HG02763 (cell line): ENCODE measurements around the gene WDR45.

Experiments used
- ATAC-seq: cut with Tn5 transposase; IDR thresholded peaks from one replicate; pipeline ENCODE4 v1.9.1; 2021; ENCODE audit warnings: mild to moderate bottlenecking, moderate library complexity; ENCODE audit not compliant: unreplicated experiment

The WDR45 gene

DNA sequence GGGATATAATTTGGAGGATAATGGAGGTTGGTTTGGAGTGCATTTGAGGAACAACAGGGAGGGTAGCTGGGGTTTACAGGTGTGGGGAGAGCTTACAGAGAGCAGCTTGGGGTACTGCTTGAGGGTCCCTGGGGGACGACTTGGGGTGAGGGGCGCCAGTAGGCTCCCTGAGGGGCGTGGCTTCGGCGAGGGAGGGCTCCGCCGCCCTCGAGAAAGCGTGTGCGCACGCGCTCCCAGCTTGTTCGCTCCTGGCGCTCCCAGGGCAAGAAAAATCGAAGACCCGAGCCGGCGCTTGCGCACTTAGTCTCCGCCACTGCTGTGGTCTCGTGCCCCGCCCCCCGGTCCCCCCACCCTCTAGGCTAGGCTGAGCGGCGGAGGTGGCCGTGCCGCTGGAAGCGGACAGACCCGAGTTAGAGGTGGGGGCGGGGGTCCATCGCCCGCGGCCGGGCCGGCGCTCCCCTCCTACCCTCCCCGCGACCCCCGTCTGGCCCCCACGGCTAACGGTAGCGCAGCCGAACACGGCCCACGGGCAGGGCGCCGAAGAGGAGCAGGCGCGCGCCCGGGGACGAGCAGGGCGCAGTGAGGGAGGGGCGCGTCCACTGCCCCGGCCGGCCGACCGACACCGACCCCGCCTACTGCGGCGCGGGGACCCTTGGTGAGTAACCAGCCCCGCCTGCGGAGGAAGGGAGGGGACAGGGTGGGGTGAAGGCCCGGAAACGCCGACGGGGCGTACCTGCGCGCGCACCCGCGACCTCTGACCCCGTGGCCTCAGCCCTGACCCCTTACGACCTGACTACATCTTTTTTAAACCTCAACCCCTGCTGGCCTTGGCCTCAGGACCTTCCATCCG, 26.2 kb downstream of the WDR45 start:
- no peak for ATAC-seq

DNA sequence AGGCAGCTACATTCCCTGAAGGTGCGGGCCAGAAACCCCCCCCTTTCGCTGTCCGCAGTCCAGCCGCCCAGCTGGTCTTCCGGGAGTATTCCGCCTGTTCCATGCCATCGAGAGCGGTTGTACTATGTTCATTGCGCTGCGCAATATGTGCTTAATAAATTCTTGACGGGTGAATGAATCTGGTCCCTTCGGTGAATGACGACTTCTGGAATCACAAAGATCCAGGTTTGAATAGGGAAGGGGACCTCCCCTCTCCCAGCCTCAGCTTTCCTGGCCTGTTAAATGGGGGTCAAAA, 35.8 kb downstream of the WDR45 start:
- no peak for ATAC-seq

DNA sequence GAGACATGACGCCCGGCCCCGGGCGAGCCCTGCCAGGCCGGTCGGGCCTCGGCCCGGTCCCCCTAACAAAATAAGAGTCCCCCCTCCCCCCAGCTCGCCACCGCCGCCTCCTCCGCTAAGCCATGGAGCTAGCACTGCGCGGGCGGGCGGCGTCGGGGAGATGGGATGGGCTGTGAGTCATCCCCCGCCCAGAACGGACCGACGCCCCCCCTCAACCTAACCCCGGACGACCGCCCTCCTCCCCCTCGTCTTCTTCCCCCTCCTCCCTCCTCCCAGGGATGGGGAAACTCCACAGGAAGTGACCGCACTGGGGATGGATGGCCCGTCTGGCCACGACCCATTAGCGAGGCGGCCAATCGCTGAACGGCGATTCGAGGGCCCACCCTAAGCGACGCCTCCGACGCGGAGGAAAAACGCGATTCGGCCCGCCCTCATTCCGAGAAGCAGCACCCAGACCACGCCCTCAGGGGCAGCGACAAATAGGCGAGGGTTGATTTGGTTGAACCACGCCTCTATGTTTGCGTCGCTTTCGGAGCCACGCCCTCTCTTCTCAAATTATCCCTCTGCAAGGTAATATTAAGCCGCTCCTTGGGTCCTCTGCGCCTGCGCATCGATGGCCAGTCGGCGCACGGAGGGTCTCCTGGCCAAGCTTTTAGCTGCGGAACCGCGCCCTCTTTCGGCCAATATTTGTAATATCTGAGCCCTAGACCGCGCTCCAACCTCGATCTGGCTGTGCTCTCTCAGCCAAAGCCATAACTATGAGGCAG, 36.3 kb downstream of the WDR45 start, which contains the start of gene TFE3:
TFE3 (minus strand) TSS at position 138 of the 767 bp plus-strand sequence; CDS start at position 7, 131 bp downstream.
- ATAC-seq = peak; percentile 89

DNA sequence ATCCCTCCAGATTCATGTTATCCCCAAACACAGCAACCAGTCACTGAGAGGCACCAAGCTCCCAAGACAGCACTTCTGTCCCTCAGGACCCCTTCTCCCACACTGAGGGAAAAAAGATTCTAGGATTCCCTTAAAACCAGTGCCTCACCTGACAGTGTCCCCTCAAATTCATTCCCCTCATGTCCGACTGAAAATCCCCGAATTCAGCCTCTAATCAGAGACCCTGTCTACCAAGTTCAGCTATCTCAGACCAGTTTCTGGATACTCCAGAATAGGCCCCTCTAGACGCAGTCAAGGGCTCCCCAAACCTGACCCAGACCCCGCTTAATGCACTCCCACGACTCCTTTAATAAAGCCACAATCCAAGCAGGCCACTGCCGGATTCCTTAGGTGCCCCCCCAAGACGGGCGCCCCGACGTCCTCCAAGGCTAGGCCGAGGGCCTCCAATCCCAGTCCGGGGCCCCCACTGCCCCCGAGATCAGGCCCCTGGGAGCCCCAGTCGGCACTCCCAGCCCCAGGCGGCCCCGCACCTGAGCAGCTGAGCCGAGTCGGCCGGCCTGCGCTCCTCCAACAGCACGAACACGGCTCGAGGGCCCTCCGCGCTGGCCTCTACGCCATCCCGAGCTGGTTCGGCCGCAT, 37.0 kb downstream of the WDR45 start:
- no peak for ATAC-seq

DNA sequence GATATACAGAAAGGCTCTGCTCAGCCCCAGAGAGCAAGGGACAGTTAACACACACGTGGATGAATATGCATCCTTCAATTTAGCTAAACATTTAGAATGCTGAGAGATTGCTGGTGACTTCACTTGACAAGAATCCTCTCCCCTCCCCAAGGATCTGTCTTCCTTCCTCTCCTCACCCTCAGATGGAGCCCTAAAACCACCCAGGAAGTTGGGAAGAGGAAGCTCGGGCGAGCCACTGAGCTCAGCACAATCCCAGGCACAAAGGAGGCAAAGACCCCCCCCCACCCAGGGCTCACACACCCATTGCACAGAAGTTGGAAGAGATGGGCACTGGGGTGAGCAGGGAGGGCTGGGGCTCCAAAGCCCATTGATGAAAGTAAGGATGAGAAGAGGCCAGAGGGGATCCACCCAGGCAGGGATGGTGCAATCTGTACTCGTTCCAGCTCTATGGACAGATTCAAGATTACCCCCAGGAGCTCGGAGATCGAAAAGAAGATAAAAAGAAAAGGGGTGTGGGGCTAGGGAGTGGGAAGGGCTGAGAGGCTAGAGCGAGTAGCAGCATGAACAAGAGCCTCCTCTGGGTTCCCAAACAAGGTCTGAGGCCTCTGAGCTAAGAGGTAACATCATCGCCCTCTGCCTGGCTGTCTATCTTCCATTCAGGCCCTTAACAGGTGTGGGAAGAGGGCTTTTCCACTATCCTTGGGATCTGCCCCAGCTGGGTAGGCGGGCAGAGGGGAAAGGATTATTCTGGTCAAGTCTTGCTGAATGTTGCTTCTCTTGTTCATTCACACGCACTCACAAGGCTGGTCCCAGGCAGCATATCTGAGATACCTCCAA, 37.7 kb downstream of the WDR45 start:
- ATAC-seq = no peak

DNA sequence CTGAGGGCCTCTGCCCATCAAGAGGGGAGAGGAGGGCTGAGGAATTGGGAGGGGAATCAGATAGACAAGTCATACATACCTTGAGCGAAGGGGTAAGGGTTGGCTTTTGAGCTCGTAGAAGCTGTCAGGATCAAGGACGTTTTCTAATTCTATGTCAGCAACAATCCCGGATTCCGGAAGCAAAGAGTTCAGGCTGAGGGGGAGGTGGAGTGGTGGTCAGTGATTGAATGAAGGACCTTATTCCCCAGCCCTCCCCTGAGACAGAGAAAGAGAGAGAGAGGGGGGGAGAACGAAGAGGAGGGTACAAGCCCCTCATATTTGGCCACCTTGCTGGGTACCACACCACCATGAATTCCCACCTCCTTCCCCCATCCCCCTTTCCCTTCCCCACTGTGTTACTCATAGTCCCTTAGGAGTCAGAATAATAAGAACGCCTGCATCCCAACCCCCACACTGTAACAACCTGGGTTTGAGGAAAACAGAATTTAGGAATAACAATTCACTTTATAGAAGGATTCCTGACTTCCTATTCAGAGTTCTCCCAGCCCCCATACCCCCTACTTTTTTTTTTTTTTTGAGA, 39.2 kb downstream of the WDR45 start:
- ATAC-seq = no peak

DNA sequence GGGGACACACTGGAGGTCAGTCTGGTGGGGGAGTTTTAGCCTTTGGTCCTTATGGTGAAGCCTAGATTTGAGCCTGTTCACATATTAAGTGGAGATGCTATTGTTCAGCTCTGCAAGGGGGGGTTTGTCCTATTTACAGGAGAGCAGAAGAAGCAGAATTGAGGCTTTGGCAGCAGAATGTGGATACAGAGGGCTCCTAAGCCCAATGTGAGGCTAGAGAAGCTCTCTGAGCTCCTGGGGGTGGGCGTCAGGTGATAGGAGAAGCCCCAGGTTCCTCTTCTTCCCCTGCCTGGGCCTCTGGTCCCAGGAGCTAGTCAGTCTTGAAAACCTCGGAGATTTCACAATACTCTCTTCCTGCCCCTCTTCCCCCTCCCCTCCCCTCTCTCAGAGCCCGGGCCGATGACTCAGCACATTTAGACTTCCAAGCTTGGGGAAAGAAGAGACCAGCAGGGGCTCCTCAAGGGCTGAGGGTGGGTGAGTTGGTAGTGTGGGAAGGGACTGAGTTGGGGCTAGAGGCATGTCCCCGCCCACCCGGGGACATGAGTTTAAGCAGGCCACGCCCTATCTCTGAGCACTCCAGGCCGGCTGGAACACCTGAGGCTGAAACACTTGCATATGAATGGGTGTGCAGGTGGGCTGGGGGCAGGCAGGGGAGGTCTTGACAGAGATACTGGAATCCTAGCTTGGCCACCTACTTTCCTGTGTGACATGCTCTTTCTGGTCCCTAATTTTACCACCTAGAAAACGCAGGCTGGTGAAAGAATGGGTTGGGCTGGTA, 39.9 kb downstream of the WDR45 start:
- ATAC-seq = no peak

DNA sequence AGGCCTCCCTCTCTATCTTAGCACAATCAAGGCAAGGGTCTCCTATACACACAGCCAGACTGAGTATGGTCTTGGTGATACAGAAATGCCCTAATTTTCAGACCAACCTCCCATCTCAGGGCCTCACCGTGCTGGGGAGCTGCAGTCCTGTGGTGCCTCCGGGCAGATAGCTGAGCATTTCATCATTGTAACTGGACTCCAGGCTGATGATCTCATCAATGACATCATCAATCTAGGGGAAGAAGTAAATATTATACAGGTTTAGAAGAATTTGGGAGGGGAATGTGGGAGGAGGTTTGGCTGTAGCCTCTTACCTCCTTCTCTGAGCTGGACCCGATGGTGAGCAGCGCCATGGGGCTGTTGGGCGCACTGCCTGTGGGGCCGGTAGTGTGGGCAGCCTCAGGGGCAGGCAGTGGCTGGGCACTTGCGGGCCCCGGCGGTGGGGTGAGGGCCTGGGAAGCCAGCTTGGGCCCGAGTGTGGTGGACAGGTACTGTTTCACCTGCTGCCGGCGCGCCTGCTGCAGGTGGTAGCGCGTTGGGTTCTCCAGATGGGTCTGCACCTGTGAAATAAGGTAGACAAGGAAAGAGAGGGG, 41.7 kb downstream of the WDR45 start:
- ATAC-seq = no peak

DNA sequence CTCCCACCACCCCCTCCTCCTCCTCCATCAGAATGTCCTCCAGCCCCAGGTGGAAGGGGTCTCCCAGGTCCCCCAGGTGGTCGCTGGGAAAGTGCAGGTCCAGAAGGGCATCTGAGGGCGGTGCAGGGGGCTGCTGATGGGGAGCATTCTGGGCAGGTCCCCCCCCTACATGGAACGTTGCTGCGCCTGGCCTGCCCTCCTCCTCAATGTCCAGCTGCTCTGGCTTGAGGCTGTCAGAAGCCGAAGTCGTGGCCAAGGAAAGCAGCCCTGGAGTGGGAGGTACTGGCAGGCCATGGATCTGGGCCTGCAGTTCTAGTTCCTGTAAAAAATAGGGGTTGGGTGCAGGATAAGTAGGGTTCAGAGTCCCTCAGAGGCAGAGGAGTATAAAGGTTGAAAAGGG, 49.4 kb downstream of the WDR45 start:
- ATAC-seq = no peak

DNA sequence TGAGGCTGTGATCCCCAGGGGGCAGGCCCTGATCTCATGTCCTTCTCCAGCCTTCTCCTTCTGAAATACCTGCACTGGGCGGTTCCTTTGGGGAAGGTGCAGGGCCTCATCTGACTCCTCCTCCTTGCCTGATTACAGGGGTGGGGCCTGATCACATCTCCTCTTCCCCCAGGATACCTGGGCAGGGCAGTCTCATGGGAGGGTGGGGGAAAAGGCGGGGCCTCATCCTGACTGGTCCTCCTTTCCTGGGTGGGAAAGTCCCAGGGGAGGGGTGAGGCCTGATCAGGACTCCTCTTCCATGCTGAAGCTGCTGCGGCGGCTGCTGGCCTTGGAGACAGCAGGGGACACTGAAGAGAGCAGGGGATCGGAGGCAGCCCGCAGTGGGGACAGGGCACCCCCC, 49.8 kb downstream of the WDR45 start:
- ATAC-seq = no peak
